LNCAP (cell line): ENCODE measurements around the gene ZNF236.
A peak's percentile ranks its signal among the peaks of the same experiment; 100 is the strongest.

Experiments used
- TF ChIP-seq, protein P1 (sequence below): fragments of 450-650 bp; IDR thresholded peaks from 2 replicates; pipeline ENCODE4 v1.5.1; 2017; ENCODE audit warnings: mild to moderate bottlenecking

The ZNF236 gene

DNA sequence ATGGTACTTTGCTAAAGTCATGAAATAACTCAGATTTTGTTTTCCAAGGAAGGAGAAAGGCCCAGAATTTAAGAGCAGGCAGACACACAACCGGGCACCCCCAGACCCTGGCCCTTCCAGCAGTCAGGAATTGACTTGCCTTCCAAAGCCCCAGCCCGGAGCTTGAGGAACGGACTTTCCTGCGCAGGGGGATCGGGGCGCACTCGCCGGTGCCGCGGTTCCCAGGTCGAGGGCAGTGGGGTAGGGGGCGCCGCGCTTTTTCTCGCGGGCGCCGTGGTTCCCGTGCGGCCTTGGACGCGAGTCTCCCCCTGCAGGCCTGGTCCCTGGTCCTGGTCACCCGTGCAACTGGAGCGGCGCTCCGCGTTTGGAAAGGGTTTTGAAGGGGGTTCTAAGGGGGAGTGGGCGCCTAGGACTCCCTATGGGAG is 1.2 kb downstream of the ZNF236 start:
- TF ChIP-seq, protein P1, sequence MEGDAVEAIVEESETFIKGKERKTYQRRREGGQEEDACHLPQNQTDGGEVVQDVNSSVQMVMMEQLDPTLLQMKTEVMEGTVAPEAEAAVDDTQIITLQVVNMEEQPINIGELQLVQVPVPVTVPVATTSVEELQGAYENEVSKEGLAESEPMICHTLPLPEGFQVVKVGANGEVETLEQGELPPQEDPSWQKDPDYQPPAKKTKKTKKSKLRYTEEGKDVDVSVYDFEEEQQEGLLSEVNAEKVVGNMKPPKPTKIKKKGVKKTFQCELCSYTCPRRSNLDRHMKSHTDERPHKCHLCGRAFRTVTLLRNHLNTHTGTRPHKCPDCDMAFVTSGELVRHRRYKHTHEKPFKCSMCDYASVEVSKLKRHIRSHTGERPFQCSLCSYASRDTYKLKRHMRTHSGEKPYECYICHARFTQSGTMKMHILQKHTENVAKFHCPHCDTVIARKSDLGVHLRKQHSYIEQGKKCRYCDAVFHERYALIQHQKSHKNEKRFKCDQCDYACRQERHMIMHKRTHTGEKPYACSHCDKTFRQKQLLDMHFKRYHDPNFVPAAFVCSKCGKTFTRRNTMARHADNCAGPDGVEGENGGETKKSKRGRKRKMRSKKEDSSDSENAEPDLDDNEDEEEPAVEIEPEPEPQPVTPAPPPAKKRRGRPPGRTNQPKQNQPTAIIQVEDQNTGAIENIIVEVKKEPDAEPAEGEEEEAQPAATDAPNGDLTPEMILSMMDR = peak; percentile 13; the same call in 1 of the 2 replicates

DNA sequence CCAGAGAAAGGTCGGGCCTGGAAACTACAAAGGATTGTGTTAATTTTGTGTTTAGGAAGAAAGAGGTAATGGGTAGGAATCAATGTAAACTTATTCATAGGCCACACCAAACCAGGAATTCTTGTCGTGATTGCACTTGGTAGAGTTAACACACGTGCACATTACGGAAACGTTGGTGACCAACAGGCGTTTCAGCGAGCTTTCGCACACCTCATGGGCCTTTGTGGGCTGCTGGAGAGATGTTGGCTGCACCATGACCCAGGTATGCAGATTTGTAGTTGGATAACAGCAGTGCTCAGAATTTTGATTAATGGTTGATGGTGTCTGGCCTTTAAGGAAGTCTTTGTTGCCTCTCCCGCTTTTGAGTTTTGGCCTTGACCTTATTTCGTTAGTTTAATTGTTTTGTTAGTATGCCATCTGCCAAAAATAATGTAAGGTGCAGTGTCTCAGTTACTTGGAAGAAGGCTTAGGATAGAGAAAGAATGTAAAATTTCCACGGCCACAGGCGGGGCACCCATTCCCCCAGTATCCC is 1.9 kb downstream of the ZNF236 start:
- TF ChIP-seq, protein P1 = no peak

DNA sequence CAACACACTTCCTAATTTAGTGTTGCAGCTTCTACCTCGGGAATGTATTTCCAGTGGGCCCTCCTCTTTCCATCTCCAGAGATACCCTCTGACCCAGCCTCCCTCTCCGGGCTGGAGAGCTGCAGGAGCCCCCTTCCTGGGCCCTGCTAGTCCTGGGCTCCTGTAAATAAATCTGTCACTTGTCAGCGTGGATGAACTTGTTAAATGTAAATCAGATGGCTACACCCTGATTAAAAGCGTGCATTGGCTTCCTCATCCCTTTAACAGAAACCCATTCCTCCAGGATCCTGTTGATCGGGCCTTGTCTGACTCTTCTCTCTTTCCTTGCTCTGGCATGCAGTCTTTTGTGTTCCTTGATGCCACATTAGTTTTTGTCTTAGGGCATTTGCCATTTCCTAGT is 2.4 kb downstream of the ZNF236 start:
- TF ChIP-seq, protein P1 = no peak

GRCh38 chr18:76827205-76828200 is 5.1 kb downstream of the ZNF236 start:
- TF ChIP-seq, protein P1 = no peak

GRCh38 chr18:76834379-76834778 is 12.0 kb downstream of the ZNF236 start:
- TF ChIP-seq, protein P1 = no peak

- TF ChIP-seq, protein P1 = no peak
Observed at GRCh38 chr18:76835380-76835779, 13.0 kb downstream of the ZNF236 start.

- TF ChIP-seq, protein P1 = no peak
Observed at GRCh38 chr18:76837071-76837470, 14.7 kb downstream of the ZNF236 start.
